Mesendoderm (in vitro differentiated cells): ENCODE measurements around the gene PSMC2.

Experiments used
- DNase-seq: peaks from one replicate; pipeline ENCODE4 v3.0.0; 2013
- H2AK5ac ChIP-seq: 2 replicates; pipeline ENCODE4 v1.6.1; 2013; ENCODE audit warnings: low read length, inconsistent platforms
- H2BK120ac ChIP-seq: 2 replicates; pipeline ENCODE4 v1.6.1; 2013; ENCODE audit warnings: low read depth, mild to moderate bottlenecking, low read length, moderate library complexity, mixed read lengths
- H2BK15ac ChIP-seq: replicated peaks from 2 replicates; pipeline ENCODE4 v1.6.1; 2013; ENCODE audit warnings: low read depth, mild to moderate bottlenecking, moderate library complexity
- H2BK5ac ChIP-seq: 2 replicates; pipeline ENCODE4 v1.6.1; 2013; ENCODE audit warnings: low read length, inconsistent platforms
- H3K18ac ChIP-seq: 2 replicates; pipeline ENCODE4 v1.6.1; 2013; ENCODE audit warnings: mild to moderate bottlenecking, low read length, mixed read lengths
- H3K23ac ChIP-seq: one replicate; pipeline ENCODE4 v1.6.1; 2013; ENCODE audit warnings: low read length
- H3K27ac ChIP-seq: 2 replicates; pipeline ENCODE4 v1.5.1; 2013; ENCODE audit warnings: low read depth, mild to moderate bottlenecking, inconsistent platforms, low read length, moderate library complexity
- H3K27me3 ChIP-seq: 2 replicates; pipeline ENCODE4 v1.6.1; 2013; ENCODE audit warnings: low read length, control low read depth, mild to moderate bottlenecking, inconsistent platforms; ENCODE audit not compliant: insufficient read depth, poor library complexity
- H3K36me3 ChIP-seq: 2 replicates; pipeline ENCODE4 v1.6.1; 2013; ENCODE audit warnings: low read length, inconsistent platforms; ENCODE audit not compliant: control insufficient read depth, insufficient read depth
- H3K4ac ChIP-seq: one replicate; pipeline ENCODE4 v1.6.1; 2013; ENCODE audit warnings: low read depth, mild to moderate bottlenecking, low read length, moderate library complexity
- H3K4me1 ChIP-seq: 2 replicates; pipeline ENCODE4 v1.6.1; 2013; ENCODE audit warnings: low read depth, low read length, inconsistent platforms; ENCODE audit not compliant: control insufficient read depth
- H3K4me2 ChIP-seq: 2 replicates; pipeline ENCODE4 v1.6.1; 2013; ENCODE audit warnings: low read length
- H3K4me3 ChIP-seq: 2 replicates; pipeline ENCODE4 v1.5.1; 2013; ENCODE audit warnings: mild to moderate bottlenecking, low read length
- H3K56ac ChIP-seq: one replicate; pipeline ENCODE4 v1.6.1; 2013; ENCODE audit warnings: low read length
- H3K79me1 ChIP-seq: 2 replicates; pipeline ENCODE4 v1.6.1; 2013; ENCODE audit warnings: low read length, inconsistent platforms
- H3K79me2 ChIP-seq: 2 replicates; pipeline ENCODE4 v1.6.1; 2013; ENCODE audit warnings: mild to moderate bottlenecking, low read length; ENCODE audit not compliant: control insufficient read depth, insufficient read depth
- H3K9ac ChIP-seq: 2 replicates; pipeline ENCODE4 v1.6.1; 2013; ENCODE audit warnings: low read length, inconsistent platforms
- H4K5ac ChIP-seq: one replicate; pipeline ENCODE4 v1.6.1; 2013; ENCODE audit warnings: low read length
- H4K8ac ChIP-seq: one replicate; pipeline ENCODE4 v1.6.1; 2013; ENCODE audit warnings: low read depth, mild to moderate bottlenecking, control low read depth, low read length, moderate library complexity
- WGBS: extraction: QIAGEN DNeasy Blood & Tissue Kit; methylation state at CpG from one replicate; pipeline ENCODE4 v1.1.7; 2013; ENCODE audit warnings: low lambda C conversion rate, missing lambda C conversion rate; ENCODE audit not compliant: insufficient coverage; ENCODE audit errors: extremely low coverage; 5-methylcytosine and 5-hydroxymethylcytosine counted together

The PSMC2 gene

GRCh38 chr7:103348452-103348851 is 1.0 kb downstream of the PSMC2 start:
- Histone ChIP-seq H3K79me1 (peaks cover 8% of the 10 kb centered on the region), H3K4me1 (no peaks in the 10 kb centered on the region), H3K18ac (no peak overlapping the region), H4K8ac (no peak overlapping the region), H3K23ac (no peak overlapping the region), H2AK5ac (no peak overlapping the region), H3K56ac (no peak overlapping the region), H3K27me3 (no peaks in the 10 kb centered on the region), H4K5ac (no peak overlapping the region), H2BK5ac (no peak overlapping the region), H3K9ac (peak overlapping the region; percentile 39), H3K4ac (no peak overlapping the region), H3K36me3 (no peaks in the 10 kb centered on the region), H3K4me2 (peak overlapping the region; percentile 37), H2BK15ac (no peak overlapping the region), H2BK120ac (no peak overlapping the region), H3K27ac (no peak overlapping the region), H3K79me2 (peaks cover 57% of the 10 kb centered on the region), H3K4me3 (peak overlapping the region; percentile 17)
- WGBS: no CpG with 5 or more reads among the region's 13 CpGs
- no peak for DNase-seq

DNA sequence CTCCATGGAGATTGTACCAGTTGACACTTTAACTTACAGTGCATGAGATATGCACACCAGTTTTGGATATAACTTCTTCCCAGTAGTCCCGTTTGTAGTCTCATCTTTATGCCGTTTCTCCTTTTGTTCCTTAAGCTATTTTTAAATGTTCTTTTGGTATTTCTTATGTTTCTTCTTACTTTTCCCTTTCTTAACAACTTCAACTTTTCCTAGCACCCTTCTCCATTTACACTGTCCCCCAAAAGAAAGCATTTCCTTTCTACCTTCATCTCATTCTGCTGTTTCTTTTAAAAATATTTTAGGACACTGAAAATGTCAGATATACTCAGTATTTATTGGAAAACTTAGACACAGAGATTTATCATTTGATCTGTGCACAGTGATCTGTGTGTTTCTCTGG is 1.5 kb downstream of the PSMC2 start:
- Histone ChIP-seq H3K9ac (no peak overlapping the region), H3K4ac (no peak overlapping the region), H2AK5ac (no peak overlapping the region), H3K4me1 (no peaks in the 10 kb centered on the region), H3K18ac (no peak overlapping the region), H2BK120ac (no peak overlapping the region), H3K4me3 (no peak overlapping the region), H4K8ac (no peak overlapping the region), H4K5ac (no peak overlapping the region), H3K4me2 (no peak overlapping the region), H2BK15ac (no peak overlapping the region), H3K27ac (no peak overlapping the region), H3K27me3 (no peaks in the 10 kb centered on the region), H3K56ac (no peak overlapping the region), H2BK5ac (no peak overlapping the region), H3K36me3 (no peaks in the 10 kb centered on the region), H3K79me1 (peaks cover 8% of the 10 kb centered on the region), H3K23ac (no peak overlapping the region), H3K79me2 (peaks cover 52% of the 10 kb centered on the region)
- no peak for DNase-seq
- WGBS: no CpG with 5 or more reads among the region's 2 CpGs

GRCh38 chr7:103349805-103350204 is 2.4 kb downstream of the PSMC2 start:
- H3K27me3 ChIP-seq: no peaks in the 10 kb centered on the region
- no peak overlapping the region for H4K8ac ChIP-seq
- no CpG with 5 or more reads among the region's 1 CpG for WGBS
- peaks cover 46% of the 10 kb centered on the region for H3K79me2 ChIP-seq
- no peak for DNase-seq
- H2BK120ac ChIP-seq: no peak overlapping the region
- no peak overlapping the region for H3K4me2 ChIP-seq
- no peak overlapping the region for H2AK5ac ChIP-seq
- peaks cover 8% of the 10 kb centered on the region for H3K79me1 ChIP-seq
- no peak overlapping the region for H3K23ac ChIP-seq
- H3K56ac ChIP-seq: no peak overlapping the region
- H3K4ac ChIP-seq: no peak overlapping the region
- no peak overlapping the region for H3K9ac ChIP-seq
- H2BK15ac ChIP-seq: no peak overlapping the region
- no peaks in the 10 kb centered on the region for H3K36me3 ChIP-seq
- no peak overlapping the region for H3K18ac ChIP-seq
- H3K27ac ChIP-seq: no peak overlapping the region
- H4K5ac ChIP-seq: no peak overlapping the region
- H3K4me3 ChIP-seq: no peak overlapping the region
- H2BK5ac ChIP-seq: no peak overlapping the region
- H3K4me1 ChIP-seq: no peaks in the 10 kb centered on the region

DNA sequence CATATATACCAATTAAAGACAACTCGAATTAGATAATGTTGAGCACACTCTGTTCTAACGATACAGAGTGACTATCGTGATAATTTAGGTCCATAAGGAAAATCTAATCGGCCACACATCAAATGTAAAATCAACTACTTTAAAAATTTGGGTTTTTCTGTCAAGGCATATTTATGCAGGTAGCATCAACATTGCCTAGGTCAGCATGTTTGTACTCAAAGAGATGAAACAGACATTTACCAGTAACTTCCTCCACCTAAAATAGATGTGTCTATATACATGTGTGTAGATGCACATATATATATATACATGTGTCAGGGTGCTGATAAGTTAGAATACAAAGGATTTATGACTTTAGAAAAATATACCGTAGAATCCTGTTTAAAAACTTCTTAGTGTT is 22.0 kb downstream of the PSMC2 start:
- Histone ChIP-seq H3K36me3 (peaks cover 7% of the 10 kb centered on the region), H3K79me1 (no peaks in the 10 kb centered on the region)
- WGBS: 100% methylated on average over 1 of the region's 5 CpGs

DNA sequence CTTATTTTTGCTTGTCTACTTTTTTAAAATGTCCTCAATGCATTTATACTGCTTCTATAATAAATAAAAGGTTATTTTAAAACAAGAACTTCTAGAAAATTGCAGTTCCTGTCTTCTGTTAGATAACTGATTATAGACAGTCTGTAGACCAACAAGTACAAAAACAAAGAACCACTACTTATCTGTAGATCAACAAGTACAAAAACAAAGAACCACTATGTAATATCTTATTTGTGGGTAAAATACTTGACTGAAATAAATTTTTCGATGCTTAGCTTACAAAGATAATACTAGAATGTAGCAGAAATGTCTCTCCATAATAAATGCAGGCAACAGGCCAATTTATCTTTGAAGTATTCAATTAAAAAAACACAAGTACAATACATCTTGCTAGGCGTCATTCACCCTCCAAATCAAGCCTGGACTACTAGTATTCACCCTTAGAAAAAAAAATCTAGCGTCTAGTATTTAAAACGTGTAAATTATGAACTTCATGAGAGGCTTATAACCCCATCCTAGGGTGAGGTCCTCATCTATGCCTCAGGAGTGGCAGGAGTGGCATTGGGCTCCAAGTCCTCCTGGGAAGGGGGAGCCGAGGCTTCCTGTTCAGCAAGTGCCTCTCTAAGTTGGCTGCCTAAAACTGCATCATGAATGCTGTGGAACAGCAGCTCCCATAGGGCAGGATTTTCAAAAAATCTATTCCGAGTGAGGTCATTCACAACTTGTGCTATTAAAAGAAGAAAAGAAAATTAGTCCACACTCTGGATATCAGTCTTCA is 26.6 kb downstream of the PSMC2 start:
- no peak overlapping the region for H3K23ac ChIP-seq
- no peak overlapping the region for H2BK15ac ChIP-seq
- H2AK5ac ChIP-seq: no peak overlapping the region
- H3K4me3 ChIP-seq: no peak overlapping the region
- no peak overlapping the region for H3K56ac ChIP-seq
- no peak overlapping the region for H3K18ac ChIP-seq
- no peak overlapping the region for H3K4ac ChIP-seq
- H3K4me2 ChIP-seq: no peak overlapping the region
- H2BK120ac ChIP-seq: no peak overlapping the region
- no peak overlapping the region for H4K8ac ChIP-seq
- no peak overlapping the region for H3K27ac ChIP-seq
- no CpG with 5 or more reads among the region's 6 CpGs for WGBS
- H2BK5ac ChIP-seq: no peak overlapping the region
- DNase-seq: no peak
- no peaks in the 10 kb centered on the region for H3K27me3 ChIP-seq
- no peak overlapping the region for H4K5ac ChIP-seq
- no peaks in the 10 kb centered on the region for H3K4me1 ChIP-seq
- no peaks in the 10 kb centered on the region for H3K36me3 ChIP-seq
- H3K79me2 ChIP-seq: no peaks in the 10 kb centered on the region
- no peak overlapping the region for H3K9ac ChIP-seq
- no peaks in the 10 kb centered on the region for H3K79me1 ChIP-seq

More for the DNA sequence above, 22.0 kb downstream of the PSMC2 start:
- Histone ChIP-seq H4K8ac (no peak overlapping the region), H2BK5ac (no peak overlapping the region), H2BK120ac (no peak overlapping the region), H3K4me3 (no peak overlapping the region), H3K18ac (no peak overlapping the region), H3K4ac (no peak overlapping the region), H3K4me2 (no peak overlapping the region), H3K4me1 (no peaks in the 10 kb centered on the region), H3K27ac (no peak overlapping the region), H3K27me3 (no peaks in the 10 kb centered on the region), H3K56ac (no peak overlapping the region), H2AK5ac (no peak overlapping the region), H4K5ac (no peak overlapping the region), H3K79me2 (no peaks in the 10 kb centered on the region), H3K9ac (no peak overlapping the region), H2BK15ac (no peak overlapping the region), H3K23ac (no peak overlapping the region)
- DNase-seq: no peak
